Keratinocyte (primary cell): ENCODE measurements around the gene EIF2S1. TPM values are rescaled to one million over a fixed set of nuclear protein-coding genes. Genes with fewer than 3 reads are reported as not detected.

Source experiments
- DNase-seq: peaks from one replicate; pipeline ENCODE4 v3.0.0-alpha.2; 2011; ENCODE audit warnings: low read depth, missing footprints, low spot score
- FAIRE-seq: peaks from 2 replicates; lab custom pipeline; 2011; peaks lifted over from hg19 to GRCh38; lab: Jason Lieb, UNC
- H2AFZ ChIP-seq: 2 replicates; pipeline ENCODE4 v1.6.0; 2012; ENCODE audit warnings: low read length, control low read depth, inconsistent platforms; ENCODE audit not compliant: control insufficient read depth
- H3K27ac ChIP-seq: 2 replicates; pipeline ENCODE4 v1.5.1; 2011; ENCODE audit warnings: low read length; ENCODE audit not compliant: control insufficient read depth, insufficient read depth
- H3K27me3 ChIP-seq: 3 replicates; pipeline ENCODE4 v1.6.0; 2011; ENCODE audit warnings: low read length; ENCODE audit not compliant: control insufficient read depth, insufficient read depth; ENCODE audit errors: extremely low read depth
- H3K36me3 ChIP-seq, 2 experiments: 2 replicates in 1 of 2; 3 replicates in 1 of 2; pipeline ENCODE4 v1.5.1; 2011; ENCODE audit warnings: low read length in 2 of 2, mild to moderate bottlenecking in 1 of 2; ENCODE audit not compliant: control insufficient read depth in 2 of 2, insufficient read depth in 2 of 2; ENCODE audit errors: extremely low read depth in 1 of 2
- H3K4me1 ChIP-seq: 3 replicates; pipeline ENCODE4 v1.5.1; 2011; ENCODE audit warnings: low read length; ENCODE audit not compliant: control insufficient read depth, insufficient read depth; ENCODE audit errors: extremely low read depth
- H3K4me2 ChIP-seq: 3 replicates; pipeline ENCODE4 v1.6.0; 2011; ENCODE audit warnings: low read depth, low read length; ENCODE audit not compliant: control insufficient read depth, insufficient read depth; ENCODE audit errors: extremely low read depth
- H3K4me3 ChIP-seq, 3 experiments: fragments of 200-600 bp in 1 of 3; sonication (generic) in 1 of 3; 2 replicates in 2 of 3; 3 replicates in 1 of 3; pipeline ENCODE4 v1.5.1; 2011 to 2016; ENCODE audit warnings: low read length in 3 of 3, mild to moderate bottlenecking in 3 of 3, control low read depth in 2 of 3, inconsistent platforms in 1 of 3, low read depth in 1 of 3, mixed read lengths in 1 of 3, mixed run types in 1 of 3, moderate library complexity in 1 of 3; ENCODE audit not compliant: control insufficient read depth in 2 of 3, insufficient read depth in 2 of 3; ENCODE audit errors: extremely low read depth in 1 of 3
- H3K79me2 ChIP-seq: 2 replicates; pipeline ENCODE4 v1.6.0; 2012; ENCODE audit warnings: low read length; ENCODE audit not compliant: control insufficient read depth, insufficient read depth
- H3K9ac ChIP-seq: 3 replicates; pipeline ENCODE4 v1.6.0; 2011; ENCODE audit warnings: low read length; ENCODE audit not compliant: control insufficient read depth, insufficient read depth; ENCODE audit errors: extremely low read depth
- H3K9me1 ChIP-seq: 3 replicates; pipeline ENCODE4 v1.6.0; 2011; ENCODE audit warnings: low read length; ENCODE audit not compliant: control insufficient read depth, insufficient read depth; ENCODE audit errors: extremely low read depth
- H3K9me3 ChIP-seq: 2 replicates; pipeline ENCODE4 v1.5.1; 2012; ENCODE audit warnings: low read depth, low read length; ENCODE audit not compliant: control insufficient read depth
- H4K20me1 ChIP-seq: 3 replicates; pipeline ENCODE4 v1.6.0; 2011; ENCODE audit warnings: low read length; ENCODE audit not compliant: control insufficient read depth, insufficient read depth; ENCODE audit errors: extremely low read depth
- CTCF ChIP-seq, 3 experiments: IDR thresholded peaks in 1 of 3; conservative IDR thresholded peaks in 1 of 3; optimal IDR thresholded peaks in 1 of 3; 2 replicates in 2 of 3; 3 replicates in 1 of 3; pipeline versions ENCODE3 to v1.5.1; 2011; ENCODE audit warnings: low read length in 3 of 3, mild to moderate bottlenecking in 3 of 3, moderate library complexity in 2 of 3, control low read depth in 1 of 3, inconsistent platforms in 1 of 3; ENCODE audit not compliant: insufficient read depth in 2 of 3; ENCODE audit errors: extremely low read depth in 1 of 3
- EZH2 ChIP-seq: IDR thresholded peaks from one replicate; pipeline ENCODE4 v1.6.1; 2012; ENCODE audit warnings: inconsistent platforms, mild to moderate bottlenecking, low read length, moderate library complexity
- dilution Hi-C: fragments of 300-500 bp; cut with MboI; formaldehyde crosslinking; loops from one replicate; pipeline ENCODE4 v1.7.0; 2020; ENCODE audit warnings: low sequenced_read_pairs; ENCODE audit not compliant: extremely low pct_ligation_motif_present
- polyA plus RNA-seq, 5 experiments: library from polyadenylated mRNA; depleted of rRNA in 3 of 5; stranded (reverse) in 3 of 5; stranded (forward) in 1 of 5; unstranded in 1 of 5; fragments of >200 nt; gene quantifications; 1 replicate in 1 of 5; 2 replicates in 3 of 5; 3 replicates in 1 of 5; pipeline versions ENCODE4 v1.2.1 to v1.2.3, GENCODE V29; 2011 to 2012; ENCODE audit warnings: missing spikeins in 2 of 5, low read depth in 1 of 5, low replicate concordance in 1 of 5

Gene EIF2S1
- polyA plus RNA-seq, 1 donor (not counting 4 experiments of a cell fraction or from before 2014, with no cell fraction given) = 294 TPM

- H3K79me2 ChIP-seq = no peaks in the 10 kb centered on the region
- TF ChIP-seq EZH2 (no peak), CTCF (optimal IDR thresholded peaks at IDR 0.05 in 1 of 3, IDR thresholded peaks at IDR 0.05 in 1 of 3, conservative IDR thresholded peaks at IDR 0.05 in 1 of 3; ENCODE audit: extremely low read depth in 1 of 3, insufficient read depth in 2 of 3, low read length in 3 of 3) (peak; percentile 78 to 84 (median 79))
- H3K9me1 ChIP-seq = no peaks in the 10 kb centered on the region
- peak; percentile 76 for FAIRE-seq
- no peaks in the 10 kb centered on the region for H4K20me1 ChIP-seq
- no peak overlapping the region for H3K9ac ChIP-seq
- H3K36me3 ChIP-seq = no peaks in the 10 kb centered on the region
- DNase-seq = no peak
- peaks cover 28% of the 10 kb centered on the region for H3K4me1 ChIP-seq
- H3K4me3 ChIP-seq = no peak overlapping the region
- dilution Hi-C loops = no loop called here
- peak overlapping the region; percentile 59 for H2AFZ ChIP-seq
- H3K27me3 ChIP-seq = no peaks in the 10 kb centered on the region
- H3K27ac ChIP-seq = peak overlapping the region; percentile 68
- peak overlapping the region; percentile 56 for H3K4me2 ChIP-seq
- H3K9me3 ChIP-seq = no peaks in the 10 kb centered on the region
Measured at GRCh38 chr14:67426983-67427606, 67.0 kb downstream of the EIF2S1 start.

DNA sequence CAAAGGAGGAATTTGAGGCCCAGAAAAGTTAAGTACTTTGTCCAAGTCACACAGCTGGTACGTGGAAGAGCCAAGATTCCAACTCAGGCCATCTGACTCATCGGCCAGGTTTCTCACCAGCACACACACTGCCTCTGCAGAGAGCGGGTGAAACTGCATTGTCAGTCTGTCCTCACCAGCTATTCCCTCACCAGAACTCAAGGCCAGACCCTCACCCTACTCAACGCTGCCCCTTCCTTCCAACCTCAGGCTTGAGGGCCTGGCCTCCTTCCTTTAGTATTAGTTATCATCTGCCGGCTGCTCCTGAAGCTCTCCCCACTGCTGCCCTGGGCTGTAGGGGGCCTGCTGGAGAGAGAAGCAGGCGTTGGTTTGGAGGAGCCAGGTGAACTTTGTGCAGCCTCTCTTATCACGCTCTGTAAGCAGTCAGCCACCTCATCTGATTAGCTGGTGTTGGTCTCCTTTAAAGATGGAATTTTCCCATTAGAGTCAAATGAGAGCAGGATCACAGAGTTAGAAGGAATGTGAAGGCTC, 68.4 kb downstream of the EIF2S1 start:
- dilution Hi-C loops = no loop called here
- Histone ChIP-seq H3K27ac (no peak overlapping the region), H3K4me2 (peak overlapping the region; percentile 13), H4K20me1 (no peaks in the 10 kb centered on the region), H2AFZ (peak overlapping the region; percentile 63), H3K9me1 (no peaks in the 10 kb centered on the region), H3K79me2 (no peaks in the 10 kb centered on the region), H3K36me3 (no peaks in the 10 kb centered on the region), H3K27me3 (no peaks in the 10 kb centered on the region), H3K9ac (no peak overlapping the region), H3K4me1 (peaks cover 28% of the 10 kb centered on the region), H3K9me3 (no peaks in the 10 kb centered on the region), H3K4me3 (no peak overlapping the region)
- no peak for DNase-seq
- no peak for TF ChIP-seq EZH2
- TF ChIP-seq CTCF (optimal IDR thresholded peaks at IDR 0.05 in 1 of 3, IDR thresholded peaks at IDR 0.05 in 1 of 3, conservative IDR thresholded peaks at IDR 0.05 in 1 of 3; ENCODE audit: extremely low read depth in 1 of 3, insufficient read depth in 2 of 3, low read length in 3 of 3) = peak; percentile 19 to 57 (median 40)
- peak; percentile 91 for FAIRE-seq
